ENCODE data around the gene RIBC2. TPM values are rescaled to one million over a fixed set of nuclear protein-coding genes. Genes with fewer than 3 reads are reported as not detected.
"Not testable (repeated sequence)": the region's sequence is repeated elsewhere in the genome, so short reads cannot be mapped to it uniquely, and the experiment has no call there.

RIBC2 gene
- total RNA-seq, 2 experiments from 2014 or later: 11.2 to 12.1 TPM

GRCh38 chr22:45445031-45445710 is 31.7 kb downstream of the RIBC2 start:
- Mint-ChIP-seq H3K27ac (no peak overlapping the region), H3K4me1 (peaks cover 9% of the 10 kb centered on the region), H3K27me3 (peaks cover 6% of the 10 kb centered on the region), H3K9me3 (no peaks in the 10 kb centered on the region), H3K4me3 (no peak overlapping the region), H3K36me3 (no peaks in the 10 kb centered on the region)
- POLR2A ChIA-PET: no interaction called here
- DNase-seq (no peak), ATAC-seq (ENCODE audit: low read depth) (no peak)

- H3K27ac Mint-ChIP-seq: no peak overlapping the region
- no peak overlapping the region for H3K4me3 Mint-ChIP-seq
- DNase-seq (no peak), ATAC-seq (ENCODE audit: low read depth) (no peak)
- peaks cover 6% of the 10 kb centered on the region for H3K27me3 Mint-ChIP-seq
- H3K4me1 Mint-ChIP-seq: peaks cover 1% of the 10 kb centered on the region
- H3K9me3 Mint-ChIP-seq: no peaks in the 10 kb centered on the region
- POLR2A ChIA-PET: no interaction called here
- H3K36me3 Mint-ChIP-seq: no peaks in the 10 kb centered on the region
These were observed 32.7 kb downstream of the RIBC2 start for GRCh38 chr22:45446216-45446615.

GRCh38 chr22:45447596-45447995 is 34.1 kb downstream of the RIBC2 start:
- H3K4me1 Mint-ChIP-seq; ATAC-seq (ENCODE audit: low read depth); H3K9me3 Mint-ChIP-seq; DNase-seq; H3K36me3 Mint-ChIP-seq; H3K27ac Mint-ChIP-seq; H3K4me3 Mint-ChIP-seq; H3K27me3 Mint-ChIP-seq; POLR2A ChIA-PET: not testable (repeated sequence)

GRCh38 chr22:45448431-45448830 is 34.9 kb downstream of the RIBC2 start:
- DNase-seq (no peak), ATAC-seq (ENCODE audit: low read depth) (no peak)
- Mint-ChIP-seq H3K4me3 (no peak overlapping the region), H3K27ac (no peak overlapping the region), H3K27me3 (no peaks in the 10 kb centered on the region), H3K9me3 (no peaks in the 10 kb centered on the region), H3K4me1 (no peaks in the 10 kb centered on the region), H3K36me3 (no peaks in the 10 kb centered on the region)
- POLR2A ChIA-PET: interaction anchor here (0.7 kb wide), 1 partner anchor 536 kb away, joined by 3 read pairs; no protein-coding TSS in a partner anchor

- H3K36me3 Mint-ChIP-seq; POLR2A ChIA-PET; H3K27ac Mint-ChIP-seq; DNase-seq; ATAC-seq (ENCODE audit: low read depth); H3K4me3 Mint-ChIP-seq; H3K4me1 Mint-ChIP-seq; H3K27me3 Mint-ChIP-seq; H3K9me3 Mint-ChIP-seq: not testable (repeated sequence)
These were observed 35.9 kb downstream of the RIBC2 start for GRCh38 chr22:45449442-45449841.

- Mint-ChIP-seq H3K27me3 (no peaks in the 10 kb centered on the region), H3K4me1 (no peaks in the 10 kb centered on the region), H3K4me3 (no peak overlapping the region), H3K9me3 (no peaks in the 10 kb centered on the region), H3K27ac (no peak overlapping the region), H3K36me3 (no peaks in the 10 kb centered on the region)
- DNase-seq (no peak), ATAC-seq (ENCODE audit: low read depth) (no peak)
- POLR2A ChIA-PET: no interaction called here
These were observed 36.8 kb downstream of the RIBC2 start for GRCh38 chr22:45450101-45450785.

GRCh38 chr22:45450921-45451651 is 37.6 kb downstream of the RIBC2 start:
- H3K4me1 Mint-ChIP-seq: no peaks in the 10 kb centered on the region
- DNase-seq: no peak
- H3K36me3 Mint-ChIP-seq: no peaks in the 10 kb centered on the region
- POLR2A ChIA-PET: no interaction called here
- ATAC-seq (ENCODE audit: low read depth): no peak
- no peak overlapping the region for H3K27ac Mint-ChIP-seq
- H3K9me3 Mint-ChIP-seq: no peaks in the 10 kb centered on the region
- no peak overlapping the region for H3K4me3 Mint-ChIP-seq
- no peaks in the 10 kb centered on the region for H3K27me3 Mint-ChIP-seq

GRCh38 chr22:45451972-45452371 is 38.5 kb downstream of the RIBC2 start:
- H3K27me3 Mint-ChIP-seq: no peaks in the 10 kb centered on the region
- no peak for ATAC-seq (ENCODE audit: low read depth)
- no peak for DNase-seq
- POLR2A ChIA-PET: no interaction called here
- H3K36me3 Mint-ChIP-seq: no peaks in the 10 kb centered on the region
- H3K4me1 Mint-ChIP-seq: no peaks in the 10 kb centered on the region
- H3K4me3 Mint-ChIP-seq: no peak overlapping the region
- H3K9me3 Mint-ChIP-seq: no peaks in the 10 kb centered on the region
- no peak overlapping the region for H3K27ac Mint-ChIP-seq

- H3K4me3 Mint-ChIP-seq: no peak overlapping the region
- DNase-seq: no peak
- no peaks in the 10 kb centered on the region for H3K4me1 Mint-ChIP-seq
- no peaks in the 10 kb centered on the region for H3K36me3 Mint-ChIP-seq
- H3K27me3 Mint-ChIP-seq: no peaks in the 10 kb centered on the region
- H3K9me3 Mint-ChIP-seq: no peaks in the 10 kb centered on the region
- no peak for ATAC-seq (ENCODE audit: low read depth)
- H3K27ac Mint-ChIP-seq: no peak overlapping the region
- POLR2A ChIA-PET: no interaction called here
These were observed 39.3 kb downstream of the RIBC2 start for GRCh38 chr22:45452565-45453379.

GRCh38 chr22:45453764-45454163 is 40.3 kb downstream of the RIBC2 start:
- H3K27ac Mint-ChIP-seq: no peak overlapping the region
- no peaks in the 10 kb centered on the region for H3K9me3 Mint-ChIP-seq
- H3K4me1 Mint-ChIP-seq: no peaks in the 10 kb centered on the region
- H3K27me3 Mint-ChIP-seq: no peaks in the 10 kb centered on the region
- H3K36me3 Mint-ChIP-seq: no peaks in the 10 kb centered on the region
- POLR2A ChIA-PET: no interaction called here
- no peak overlapping the region for H3K4me3 Mint-ChIP-seq
- DNase-seq (no peak), ATAC-seq (ENCODE audit: low read depth) (no peak)

GRCh38 chr22:45454275-45454674 is 40.8 kb downstream of the RIBC2 start:
- POLR2A ChIA-PET: no interaction called here
- no peaks in the 10 kb centered on the region for H3K4me1 Mint-ChIP-seq
- ATAC-seq (ENCODE audit: low read depth): no peak

GRCh38 chr22:45455212-45455611 is 41.7 kb downstream of the RIBC2 start:
- Mint-ChIP-seq H3K27ac (no peak overlapping the region), H3K4me3 (no peak overlapping the region), H3K9me3 (no peaks in the 10 kb centered on the region), H3K4me1 (no peaks in the 10 kb centered on the region), H3K27me3 (no peaks in the 10 kb centered on the region), H3K36me3 (no peaks in the 10 kb centered on the region)
- POLR2A ChIA-PET: no interaction called here
- DNase-seq: no peak
- no peak for ATAC-seq (ENCODE audit: low read depth)

More at GRCh38 chr22:45454275-45454674, 40.8 kb downstream of the RIBC2 start:
- no peaks in the 10 kb centered on the region for H3K36me3 Mint-ChIP-seq
- H3K4me3 Mint-ChIP-seq: no peak overlapping the region
- DNase-seq: no peak
- no peak overlapping the region for H3K27ac Mint-ChIP-seq
- H3K27me3 Mint-ChIP-seq: no peaks in the 10 kb centered on the region
- H3K9me3 Mint-ChIP-seq: no peaks in the 10 kb centered on the region

- ATAC-seq (ENCODE audit: low read depth): no peak
- no peaks in the 10 kb centered on the region for H3K9me3 Mint-ChIP-seq
- POLR2A ChIA-PET: no interaction called here
- no peak for DNase-seq
- no peaks in the 10 kb centered on the region for H3K36me3 Mint-ChIP-seq
- H3K27ac Mint-ChIP-seq: no peak overlapping the region
- H3K27me3 Mint-ChIP-seq: no peaks in the 10 kb centered on the region
- no peaks in the 10 kb centered on the region for H3K4me1 Mint-ChIP-seq
- H3K4me3 Mint-ChIP-seq: no peak overlapping the region
These were observed 42.1 kb downstream of the RIBC2 start for GRCh38 chr22:45455621-45456020.
